A549 (cell line): ENCODE results near the gene MSI2. TPM values are rescaled to one million over a fixed set of nuclear protein-coding genes. Genes with fewer than 3 reads are reported as not detected.

Source experiments
- ATAC-seq, 2 experiments: fragments of 200-7000 bp in 1 of 2; fragments of >200 bp in 1 of 2; cut with Nextera tagmentation in 1 of 2; cut with Tn5 transposase in 1 of 2; 3 replicates each; pipeline versions ENCODE4 v1.8.0 to v1.9.1; 2018 to 2020; ENCODE audit warnings: mild to moderate bottlenecking in 1 of 2, moderate library complexity in 1 of 2
- CTCF ChIA-PET: fragments of 300-600 bp; sonication (Branson Sonifier 250); formaldehyde crosslinking; extraction: SDS; loops from one replicate; lab custom pipeline; 2021; ENCODE audit warnings: antibody characterized with exemption, inconsistent platforms; lab: Yijun Ruan, JAX
- POLR2A ChIA-PET: fragments of 350-600 bp; formaldehyde crosslinking; extraction: SDS; loops from one replicate; lab custom pipeline; 2021; ENCODE audit warnings: antibody characterized with exemption, inconsistent platforms; lab: Yijun Ruan, JAX
- DNase-seq, 2 experiments: peaks; one replicate each; pipeline versions ENCODE4 v3.0.0 to v3.0.0-alpha.2; 2011 to 2016; ENCODE audit warnings: low read depth in 1 of 2, low spot score in 1 of 2
- FAIRE-seq: peaks from 2 replicates; lab custom pipeline; 2011; peaks lifted over from hg19 to GRCh38; lab: Jason Lieb, UNC
- H3K27ac ChIP-seq, 2 experiments: fragments of >200 bp; sonication (Bioruptor Twin); formaldehyde crosslinking; 3 replicates each; pipeline ENCODE4 v1.5.1; 2016 to 2017
- H3K4me1 ChIP-seq: fragments of >200 bp; sonication (Bioruptor Twin); formaldehyde crosslinking; 3 replicates; pipeline ENCODE4 v1.6.1; 2016
- H3K4me2 ChIP-seq: fragments of >200 bp; sonication (Bioruptor Twin); formaldehyde crosslinking; 3 replicates; pipeline ENCODE4 v1.6.1; 2016
- H3K4me3 ChIP-seq: fragments of >200 bp; sonication (Bioruptor Twin); formaldehyde crosslinking; 3 replicates; pipeline ENCODE4 v1.5.1; 2016
- H3K9me3 ChIP-seq: fragments of >200 bp; sonication (Bioruptor Twin); formaldehyde crosslinking; 3 replicates; pipeline ENCODE4 v1.6.1; 2016
- CHD4 ChIP-seq: fragments of 200-600 bp; sonication (generic); IDR thresholded peaks from 2 replicates; pipeline ENCODE4 v1.6.1; 2016; ENCODE audit warnings: antibody characterized with exemption, mild to moderate bottlenecking, borderline replicate concordance
- E2F6 ChIP-seq: IDR thresholded peaks from 2 replicates; pipeline ENCODE4 v1.6.1; 2012; ENCODE audit warnings: low read depth, borderline replicate concordance
- ELK1 ChIP-seq: fragments of 150-350 bp; IDR thresholded peaks from 2 replicates; pipeline ENCODE4 v1.6.1; 2014; ENCODE audit warnings: low read depth, mild to moderate bottlenecking, low read length
- FOSL2 ChIP-seq, 2 experiments: fragments of 450-650 bp in 1 of 2; fragments of >200 bp in 1 of 2; sonication (Bioruptor Twin) in 1 of 2; formaldehyde crosslinking; IDR thresholded peaks; 2 replicates each; pipeline versions ENCODE4 v1.5.0 to v1.6.1; 2016 to 2020; ENCODE audit warnings: mild to moderate bottlenecking in 1 of 2, moderate library complexity in 1 of 2
- FOXS1 ChIP-seq: fragments of 250-450 bp; sonication (Bioruptor Pico); IDR thresholded peaks from 2 replicates; pipeline ENCODE4 v1.5.0; 2020; ENCODE audit warnings: mild to moderate bottlenecking, moderate library complexity
- HEYL ChIP-seq: fragments of 250-450 bp; sonication (Bioruptor Pico); IDR thresholded peaks from 2 replicates; pipeline ENCODE4 v1.8.0; 2021; ENCODE audit warnings: mild to moderate bottlenecking, moderate library complexity
- JUN ChIP-seq, 2 experiments: fragments of >200 bp; sonication (Bioruptor Twin); formaldehyde crosslinking; IDR thresholded peaks; 2 replicates in 1 of 2; 3 replicates in 1 of 2; pipeline ENCODE4 v1.6.1; 2016 to 2017
- KDM5A ChIP-seq: fragments of 200-600 bp; sonication (generic); IDR thresholded peaks from 2 replicates; pipeline ENCODE4 v1.6.1; 2016; ENCODE audit warnings: antibody characterized with exemption, mild to moderate bottlenecking
- MAFK ChIP-seq: fragments of 450-650 bp; IDR thresholded peaks from 2 replicates; pipeline ENCODE4 v1.6.1; 2014; ENCODE audit not compliant: partially characterized antibody
- MAZ ChIP-seq: fragments of 150-350 bp; IDR thresholded peaks from 2 replicates; pipeline ENCODE4 v1.6.1; 2014; ENCODE audit warnings: antibody characterized with exemption, low read depth, low read length, borderline replicate concordance
- NPAS2 ChIP-seq: fragments of 250-450 bp; sonication (Bioruptor Pico); IDR thresholded peaks from 2 replicates; pipeline ENCODE4 v1.8.0; 2022; ENCODE audit warnings: mild to moderate bottlenecking, moderate library complexity, borderline replicate concordance
- PHF8 ChIP-seq: fragments of 200-600 bp; sonication (generic); IDR thresholded peaks from 2 replicates; pipeline ENCODE4 v1.6.1; 2016; ENCODE audit warnings: low read depth, mild to moderate bottlenecking, antibody characterized with exemption, moderate library complexity, borderline replicate concordance
- POLR2AphosphoS2 ChIP-seq: conservative IDR thresholded peaks from 2 replicates; pipeline ENCODE4 v1.6.1; 2012; ENCODE audit warnings: low read length, improper control_type of control experiment, inconsistent platforms
- RARB ChIP-seq: fragments of 250-450 bp; sonication (Bioruptor Pico); IDR thresholded peaks from 2 replicates; pipeline ENCODE4 v1.8.0; 2021; ENCODE audit warnings: mild to moderate bottlenecking, moderate library complexity
- RCOR1 ChIP-seq: fragments of 150-350 bp; IDR thresholded peaks from 2 replicates; pipeline ENCODE4 v1.6.1; 2014; ENCODE audit warnings: antibody characterized with exemption, low read length, low read depth
- USF2 ChIP-seq: fragments of 450-650 bp; IDR thresholded peaks from 2 replicates; pipeline ENCODE4 v1.6.1; 2014; ENCODE audit warnings: antibody characterized with exemption
- ZSCAN20 ChIP-seq: fragments of 250-450 bp; sonication (Bioruptor Pico); IDR thresholded peaks from 2 replicates; pipeline ENCODE4 v1.8.0; 2022; ENCODE audit warnings: mild to moderate bottlenecking, moderate library complexity
- WGBS: methylation state at CpG from one replicate; pipeline ENCODE4 v1.1.6; 2017; ENCODE audit errors: missing lambda C conversion rate; 5-methylcytosine and 5-hydroxymethylcytosine counted together
- polyA plus RNA-seq, 4 experiments: library from polyadenylated mRNA; depleted of rRNA in 3 of 4; stranded (reverse); fragments of >200 nt; fragmentation: RNase III in 1 of 4; extraction: RNeasy Plus Mini Kit Qiagen cat#74134 plus additional on column Dnase treatment in 1 of 4; gene quantifications; 2 replicates in 3 of 4; 3 replicates in 1 of 4; pipeline ENCODE4 v1.2.3, GENCODE V29; 2011 to 2017

MSI2 gene
- polyA plus RNA-seq, 2 of the 4 experiments (the other 2 are of a cell fraction) = 43.6 to 44.4 TPM

- TF ChIP-seq ELK1 (no peak), JUN (IDR thresholded peaks at IDR 0.05) (no peak), MAZ (no peak), FOXS1 (no peak), MAFK (no peak), E2F6 (no peak), POLR2AphosphoS2 (no peak), USF2 (no peak), ZSCAN20 (CRISPR knock-in tag) (no peak), KDM5A (no peak), FOSL2 (IDR thresholded peaks at IDR 0.05) (no peak), FOSL2 (CRISPR knock-in tag; IDR thresholded peaks at IDR 0.05) (no peak), RCOR1 (no peak), HEYL (no peak)
- Histone ChIP-seq H3K9me3 (0 out of 3 replicates have a peak, but pooled peaks cover 5% of the 10 kb centered on the region), H3K4me3 (no peak overlapping the region), H3K4me1 (no peaks in the 10 kb centered on the region), H3K27ac (no peak overlapping the region), H3K4me2 (no peak overlapping the region)
- FAIRE-seq = no peak
- 31% methylated on average over 2 of the region's 2 CpGs for WGBS
- DNase-seq = no peak
- CTCF ChIA-PET = interaction anchor here (0.8 to 1.3 kb wide), 2 partner anchors 15 to 63 kb away, joined by 3 to 4 read pairs; no protein-coding TSS in a partner anchor
- POLR2A ChIA-PET = no interaction called here
- ATAC-seq = no peak
These were observed 464.2 kb downstream of the MSI2 start for GRCh38 chr17:57720386-57721035.

- Histone ChIP-seq H3K4me1 (no peaks in the 10 kb centered on the region), H3K27ac (no peak overlapping the region), H3K4me3 (no peak overlapping the region), H3K4me2 (no peak overlapping the region), H3K9me3 (no peaks in the 10 kb centered on the region)
- 54% methylated on average over 3 of the region's 3 CpGs for WGBS
- DNase-seq = no peak
- no peak for ATAC-seq
- POLR2A ChIA-PET = no interaction called here
- CTCF ChIA-PET = interaction anchor here (0.7 to 3.0 kb wide), 5 partner anchors 17 to 478 kb away, joined by 3 to 13 read pairs (median 3); no protein-coding TSS in a partner anchor
- no peak for FAIRE-seq
- TF ChIP-seq NPAS2 (CRISPR knock-in tag) (no peak), FOSL2 (IDR thresholded peaks at IDR 0.05) (no peak), FOSL2 (CRISPR knock-in tag; IDR thresholded peaks at IDR 0.05) (no peak), PHF8 (no peak), POLR2AphosphoS2 (no peak), KDM5A (no peak), RARB (CRISPR knock-in tag) (no peak), ELK1 (no peak), CHD4 (no peak)
These were observed 465.8 kb downstream of the MSI2 start for GRCh38 chr17:57721967-57722703.
